RKO (cell line): Measurements from ENCODE around the gene RPIA.

Experiments
- DNase-seq: peaks from one replicate; pipeline ENCODE4 v3.0.0-alpha.2; 2016; ENCODE audit warnings: low spot score

RPIA gene

DNA sequence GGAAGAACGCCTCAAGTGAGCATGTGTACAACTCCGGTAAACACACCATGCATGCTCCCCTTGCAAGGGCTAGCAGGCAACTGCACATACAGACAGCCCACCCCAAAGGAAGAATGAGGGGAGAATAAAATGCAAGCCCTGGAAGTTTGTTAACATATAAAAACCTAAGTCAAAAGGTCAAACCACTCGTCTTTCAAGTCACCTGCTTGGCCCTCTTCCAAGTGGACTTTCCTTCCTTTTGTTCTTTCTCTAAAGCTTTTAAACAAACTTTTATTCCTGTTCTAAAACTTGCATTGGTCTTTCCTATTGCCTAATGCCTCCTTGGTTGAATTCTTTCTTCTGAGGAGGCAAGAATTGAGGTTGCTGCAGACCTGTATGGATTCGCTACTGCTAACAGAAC is 5.2 kb upstream of the RPIA start:
- DNase-seq = no peak

DNA sequence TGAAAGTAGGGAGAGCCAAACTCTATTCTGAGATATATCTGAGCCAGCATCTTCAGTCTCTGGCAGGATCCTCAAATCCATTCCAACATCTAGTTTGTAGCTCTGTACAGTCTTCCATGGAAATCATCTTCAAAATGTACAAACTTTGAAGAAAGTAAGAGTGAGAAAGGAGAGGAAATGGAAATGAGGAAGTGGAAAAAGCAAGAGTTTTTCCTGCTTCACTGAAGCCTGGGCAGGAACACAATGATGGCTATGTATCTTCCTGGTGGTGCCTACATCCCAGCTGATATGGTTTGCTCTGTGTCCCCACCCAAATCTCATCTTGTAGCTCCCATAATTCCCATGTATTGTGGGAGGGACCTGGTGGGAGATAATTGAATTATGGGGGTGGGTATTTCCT is 4.1 kb upstream of the RPIA start:
- DNase-seq = no peak

DNA sequence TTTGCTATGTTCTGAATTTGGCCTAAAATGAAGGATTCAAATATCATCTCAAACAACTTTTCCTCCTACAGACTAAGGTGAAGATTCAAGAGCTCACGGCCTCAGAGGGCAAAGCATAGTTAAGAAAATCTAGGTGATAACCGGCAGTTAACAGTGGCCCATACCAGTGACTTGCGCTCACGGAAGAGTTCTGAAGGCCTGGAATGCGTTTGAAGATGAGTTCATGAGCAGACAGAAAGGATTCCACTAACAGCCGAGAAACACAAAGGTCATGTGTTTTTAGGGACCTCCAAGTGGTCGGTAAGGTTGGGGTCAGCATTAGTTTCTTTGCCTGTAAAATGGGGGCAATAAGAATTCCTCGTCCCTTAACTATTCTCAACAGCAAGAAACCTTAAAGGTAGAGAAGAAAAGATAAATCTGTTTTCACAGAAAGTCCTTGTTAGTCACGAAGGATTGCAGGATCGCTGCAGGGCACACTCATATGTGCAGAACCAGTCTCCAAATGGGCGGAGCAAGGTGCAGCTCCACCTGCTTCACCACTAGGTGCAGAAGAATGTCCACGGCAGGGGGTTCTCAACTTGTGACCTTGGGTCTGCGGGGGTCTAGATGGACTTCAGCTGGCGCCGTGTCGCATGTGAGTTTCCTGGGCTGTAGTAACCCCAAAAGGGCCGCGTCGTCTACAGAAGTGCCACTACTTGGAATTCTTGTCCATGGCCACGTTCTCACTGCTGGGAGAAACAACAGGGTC is 708 bp upstream of the RPIA start:
- peak; percentile 59 for DNase-seq

DNA sequence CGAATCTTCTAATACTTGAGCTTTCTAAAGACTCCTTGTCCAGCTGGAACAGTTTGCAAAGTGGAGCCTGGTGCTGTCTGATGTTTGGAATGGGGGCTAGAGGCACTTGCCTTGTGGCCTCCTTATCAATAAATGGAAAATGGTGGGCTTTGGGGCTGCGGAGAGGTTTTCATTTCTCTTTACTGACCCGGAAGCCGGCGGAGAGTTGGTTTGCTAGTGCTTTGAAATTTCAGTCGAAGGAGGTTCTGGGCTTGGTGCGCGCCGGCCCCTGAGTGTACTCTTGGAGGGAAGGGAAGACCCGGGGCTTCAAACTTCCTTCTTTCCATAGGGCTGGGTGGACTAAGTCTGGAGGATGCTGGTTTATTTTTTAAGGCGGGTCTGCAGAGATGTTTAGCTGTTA is 714 bp downstream of the RPIA start:
- DNase-seq = peak; percentile 49

DNA sequence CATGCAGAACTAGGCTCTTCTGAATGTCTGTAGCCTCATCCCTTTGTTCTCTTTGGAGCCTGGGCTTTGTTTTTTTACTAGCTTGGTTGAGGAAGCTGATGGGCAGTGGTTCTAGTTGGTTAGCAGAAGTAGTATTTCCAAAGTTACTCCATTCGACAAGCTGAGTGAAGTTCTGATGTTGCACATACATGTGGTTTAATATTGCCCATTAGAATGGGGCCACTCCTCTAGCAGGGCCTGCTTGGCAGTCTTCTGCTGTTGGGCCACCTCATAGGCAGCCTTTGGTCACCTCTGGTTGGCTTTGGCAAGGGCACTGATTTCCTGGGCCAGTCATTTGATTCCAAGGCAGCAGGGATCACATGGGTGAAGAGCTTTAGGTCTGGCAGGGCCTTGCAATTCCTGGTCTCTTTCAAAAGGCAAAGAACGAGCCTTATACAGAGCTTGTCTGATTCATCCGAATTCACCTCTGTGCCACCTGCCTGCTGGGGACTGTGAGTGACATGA is 2.5 kb downstream of the RPIA start:
- no peak for DNase-seq

DNA sequence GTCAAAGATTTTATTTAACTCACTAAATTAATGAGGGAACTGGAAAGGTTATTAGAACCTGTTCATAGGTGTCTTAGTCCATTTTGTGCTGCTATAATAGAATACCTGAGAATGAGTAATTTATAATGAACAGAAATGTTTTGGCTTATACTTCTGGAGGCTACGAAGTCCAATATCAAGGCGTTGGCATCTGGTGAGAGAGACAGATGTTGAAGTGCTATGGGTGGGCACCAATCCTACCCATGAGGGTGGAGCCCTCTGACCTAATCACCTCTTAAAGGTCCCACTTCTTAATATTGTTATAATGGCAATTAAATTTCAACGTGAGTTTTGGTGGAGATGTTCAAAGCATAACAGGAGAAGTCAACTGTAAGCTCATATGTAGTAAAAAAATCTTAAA is 5.1 kb downstream of the RPIA start:
- no peak for DNase-seq

DNA sequence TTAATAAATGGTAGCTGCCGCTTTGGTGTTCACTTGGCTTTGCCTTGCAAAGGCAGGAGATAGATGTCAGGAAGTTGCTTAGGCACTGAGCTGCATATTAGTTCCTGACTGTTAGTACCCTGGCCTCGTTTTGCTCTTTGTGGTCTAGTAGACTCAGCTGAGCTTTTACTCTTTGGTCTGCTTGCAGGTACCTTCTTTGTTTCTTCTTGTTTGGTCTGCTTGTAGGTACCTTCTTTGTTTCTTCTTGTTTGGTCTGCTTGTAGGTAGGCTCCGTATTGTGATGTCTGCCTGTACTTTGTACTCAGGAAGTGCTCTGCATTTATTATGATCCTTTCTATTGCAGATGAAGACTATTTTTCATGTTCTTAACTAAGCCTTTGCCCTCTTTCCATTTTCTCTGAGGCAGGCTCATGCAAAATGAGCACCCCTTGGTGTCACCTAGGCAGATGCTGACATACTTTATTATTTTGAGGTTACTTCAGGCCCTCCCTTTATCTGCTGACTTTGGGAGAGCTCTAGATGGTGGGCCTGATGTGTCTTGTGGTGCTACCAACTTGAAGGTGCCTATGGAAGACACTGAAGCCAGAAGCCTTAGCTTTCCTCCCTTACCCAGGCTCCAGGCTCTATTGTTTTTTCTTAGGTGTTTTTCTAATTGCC is 6.0 kb downstream of the RPIA start:
- no peak for DNase-seq

DNA sequence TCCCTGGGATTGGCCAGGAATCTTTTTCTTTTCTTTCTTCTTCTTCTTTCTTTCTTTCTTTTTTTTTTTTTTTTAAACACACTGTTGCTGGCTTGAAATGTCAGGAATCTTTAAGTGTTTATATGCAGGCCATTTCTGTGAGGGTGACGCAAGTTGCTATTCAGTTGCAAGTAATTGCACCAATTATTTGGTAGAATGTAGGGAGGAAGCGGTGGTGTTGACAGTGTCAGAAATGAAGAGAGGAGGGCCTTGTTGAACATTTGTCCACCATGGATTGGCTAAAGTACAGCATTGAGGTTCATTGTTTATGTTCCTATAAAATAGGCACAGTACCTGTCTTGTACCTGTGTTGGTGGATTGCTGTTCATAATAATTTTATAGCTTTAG is 6.5 kb downstream of the RPIA start:
- DNase-seq = no peak

DNA sequence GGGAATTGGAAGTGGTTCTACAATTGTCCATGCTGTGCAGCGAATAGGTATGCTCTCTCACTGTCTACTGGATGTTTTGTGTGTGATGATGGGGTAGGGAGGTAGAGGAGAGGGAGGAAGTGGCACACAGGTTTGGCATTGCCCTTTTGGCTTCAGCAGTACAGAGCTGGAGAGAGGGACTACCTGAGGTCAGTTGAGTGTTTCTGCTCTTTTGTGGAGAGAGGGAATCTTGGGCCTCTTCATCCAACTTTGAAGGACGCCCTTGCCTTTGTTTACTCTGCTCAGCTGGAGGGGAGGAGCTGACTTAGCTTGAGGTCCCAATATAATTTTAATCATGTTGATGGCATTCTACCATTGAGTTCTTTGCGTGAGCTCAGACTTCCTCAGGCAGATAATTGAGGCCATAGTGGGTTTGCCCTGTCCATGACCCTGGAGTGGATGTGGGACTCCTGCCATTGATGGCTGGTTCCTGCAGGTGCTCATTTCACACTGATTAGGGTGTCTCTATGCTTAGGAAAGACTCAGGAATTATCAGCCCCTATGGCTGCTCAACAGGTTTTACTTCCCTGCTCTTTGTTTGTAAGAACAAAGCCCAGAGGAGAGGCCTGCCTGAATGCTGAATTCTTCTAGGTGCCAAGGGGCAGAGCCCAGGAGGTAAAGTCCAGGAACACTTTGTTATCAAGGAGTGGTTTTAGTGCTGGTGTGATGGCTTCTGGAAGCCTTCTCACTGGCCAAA is 7.2 kb downstream of the RPIA start:
- no peak for DNase-seq

DNA sequence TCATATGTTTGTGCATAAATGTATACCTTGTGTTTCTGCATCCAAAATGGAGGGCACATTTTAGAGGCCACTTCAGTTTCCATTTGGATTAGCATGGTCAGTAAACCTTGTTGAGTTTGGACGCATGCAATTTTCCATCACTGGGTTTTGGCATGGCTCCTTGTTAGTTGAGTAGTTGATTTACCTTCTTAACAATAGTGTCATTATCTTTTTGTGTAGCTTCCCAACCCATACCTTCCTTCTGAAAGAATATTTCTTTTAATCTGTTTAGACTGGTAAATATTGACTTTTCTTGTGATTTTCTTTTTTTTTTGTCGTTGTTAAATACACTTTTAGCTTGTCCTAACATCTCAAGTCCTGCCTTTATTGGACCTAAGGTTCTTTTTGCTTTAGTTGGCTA is 15.5 kb downstream of the RPIA start:
- no peak for DNase-seq

DNA sequence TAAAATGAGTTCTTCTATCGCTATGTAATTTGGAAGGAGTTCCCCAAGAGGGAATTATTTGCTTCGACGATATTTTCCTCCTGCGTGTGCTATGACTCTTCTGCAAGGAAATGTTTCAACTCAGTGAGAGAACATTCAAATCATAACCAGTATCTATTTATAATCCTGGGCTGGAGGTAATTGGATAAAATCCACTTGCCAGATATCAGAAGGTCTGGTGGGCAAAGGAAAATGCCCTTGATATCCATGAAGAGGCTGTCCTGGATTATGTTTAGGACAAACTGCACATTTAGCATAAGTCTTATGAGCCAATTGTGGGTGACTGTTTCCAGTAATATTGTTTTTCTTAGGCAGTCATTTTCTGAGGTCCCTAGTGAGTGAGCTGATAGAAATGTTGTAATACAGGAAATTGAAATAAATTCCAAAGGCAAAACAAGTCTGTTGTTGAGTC is 17.7 kb downstream of the RPIA start:
- no peak for DNase-seq

DNA sequence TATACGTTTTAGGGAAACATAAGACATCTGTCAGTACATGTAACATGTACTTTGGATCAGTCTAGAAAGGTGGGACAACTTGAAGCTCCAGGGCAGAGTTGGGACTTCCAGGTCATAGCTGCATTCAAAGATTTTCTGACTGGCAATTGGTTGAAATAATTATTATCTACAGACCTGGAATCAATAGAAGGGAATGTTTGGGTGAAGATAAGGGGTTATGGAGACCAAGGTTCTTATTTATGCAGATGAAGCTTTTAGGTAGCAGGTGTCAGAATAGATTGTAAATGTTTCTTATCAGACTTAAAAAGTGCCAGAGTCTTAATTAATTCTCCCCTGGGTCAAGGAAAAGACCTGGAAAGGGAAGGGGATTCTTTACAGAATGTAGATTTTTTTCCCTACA is 19.8 kb downstream of the RPIA start:
- DNase-seq = no peak

DNA sequence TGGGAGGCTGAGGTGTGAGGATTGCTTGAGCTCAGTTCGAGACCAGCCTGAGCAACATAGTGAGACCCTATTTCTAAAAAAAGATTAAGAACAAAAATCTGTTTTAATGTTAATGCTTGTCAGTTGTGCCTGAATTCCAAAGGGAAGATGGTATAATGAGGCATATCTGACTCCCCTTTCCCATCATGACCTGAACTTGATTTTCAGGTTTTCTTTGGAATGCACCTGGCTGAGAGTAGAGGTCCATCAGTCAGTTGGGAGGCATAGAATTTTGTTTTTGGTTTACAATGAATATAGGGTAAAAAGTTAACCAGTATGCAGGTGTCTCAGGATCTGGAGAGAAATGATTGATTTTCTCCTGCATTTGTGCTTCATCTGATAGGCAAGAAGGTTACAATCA is 20.4 kb downstream of the RPIA start:
- DNase-seq = no peak

DNA sequence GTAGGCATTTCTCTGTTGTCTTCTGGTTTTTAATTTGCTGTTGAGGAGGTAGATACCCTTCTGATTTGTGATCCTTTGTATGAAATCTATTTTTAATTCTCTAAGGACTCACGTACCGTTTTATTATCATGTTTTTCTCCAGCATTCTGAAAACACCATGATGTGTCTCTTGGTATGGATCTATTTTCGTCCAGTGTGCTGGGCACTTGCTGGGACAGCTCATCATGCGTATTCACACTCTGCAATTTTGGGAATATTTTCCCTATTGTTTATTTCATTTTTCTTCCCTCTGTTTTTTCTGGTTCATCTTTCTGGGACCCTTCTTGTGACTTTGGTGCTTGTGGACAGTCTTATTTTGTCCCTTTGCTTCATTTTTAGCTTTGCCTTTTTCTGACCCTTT is 21.9 kb downstream of the RPIA start:
- DNase-seq = no peak

DNA sequence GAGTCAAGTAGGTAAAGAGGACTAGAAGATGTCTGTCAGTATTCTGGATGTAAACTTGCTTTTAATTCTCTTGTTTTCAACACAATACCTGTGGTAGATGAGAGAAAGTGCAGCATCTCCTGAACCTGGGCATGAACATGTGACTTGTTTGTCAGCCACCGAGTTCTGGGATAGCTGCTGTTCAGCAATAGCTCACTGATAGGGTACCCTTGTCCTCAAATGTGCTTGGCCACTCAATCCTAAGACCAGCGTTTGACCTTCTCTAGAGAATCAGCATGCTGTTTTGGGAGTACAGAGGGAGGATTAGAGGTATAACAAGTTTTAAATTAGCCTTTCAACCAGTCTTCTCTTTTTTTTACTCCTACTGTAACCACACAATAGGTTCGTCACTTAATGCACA is 23.2 kb downstream of the RPIA start:
- no peak for DNase-seq

DNA sequence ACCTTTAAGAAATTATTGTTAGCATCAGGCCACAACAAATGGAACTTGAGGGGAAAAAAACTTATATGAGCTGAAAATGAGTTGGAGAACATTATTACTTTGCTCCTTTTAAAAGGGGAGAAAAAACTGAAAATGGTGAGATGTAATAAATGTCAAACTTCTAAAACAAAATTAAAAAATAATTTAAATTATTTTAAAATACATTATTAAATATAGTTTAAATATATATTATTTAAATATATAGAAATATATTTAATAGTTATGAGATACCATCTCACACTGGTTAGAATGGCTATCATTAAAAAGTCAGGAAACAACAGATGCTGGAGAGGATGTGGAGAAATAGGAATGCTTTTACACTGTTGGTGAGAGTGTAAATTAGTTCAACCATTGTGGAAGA is 28.9 kb downstream of the RPIA start:
- no peak for DNase-seq

DNA sequence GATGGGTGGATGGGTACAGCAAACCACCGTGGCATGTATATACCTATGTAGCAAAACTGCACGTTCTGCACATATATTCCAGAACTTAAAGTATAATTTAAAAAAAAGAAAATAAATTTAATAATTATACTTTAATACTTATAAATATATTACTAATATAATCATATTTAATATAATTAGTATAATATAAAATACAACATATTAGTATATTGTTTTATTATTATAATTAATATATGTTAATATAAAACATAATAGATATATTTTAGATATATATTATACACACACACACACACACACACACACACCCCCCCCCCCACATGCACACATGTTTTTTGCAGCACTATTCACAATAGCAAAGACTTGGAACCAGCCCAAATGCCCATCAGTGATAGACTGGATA is 29.8 kb downstream of the RPIA start:
- no peak for DNase-seq

DNA sequence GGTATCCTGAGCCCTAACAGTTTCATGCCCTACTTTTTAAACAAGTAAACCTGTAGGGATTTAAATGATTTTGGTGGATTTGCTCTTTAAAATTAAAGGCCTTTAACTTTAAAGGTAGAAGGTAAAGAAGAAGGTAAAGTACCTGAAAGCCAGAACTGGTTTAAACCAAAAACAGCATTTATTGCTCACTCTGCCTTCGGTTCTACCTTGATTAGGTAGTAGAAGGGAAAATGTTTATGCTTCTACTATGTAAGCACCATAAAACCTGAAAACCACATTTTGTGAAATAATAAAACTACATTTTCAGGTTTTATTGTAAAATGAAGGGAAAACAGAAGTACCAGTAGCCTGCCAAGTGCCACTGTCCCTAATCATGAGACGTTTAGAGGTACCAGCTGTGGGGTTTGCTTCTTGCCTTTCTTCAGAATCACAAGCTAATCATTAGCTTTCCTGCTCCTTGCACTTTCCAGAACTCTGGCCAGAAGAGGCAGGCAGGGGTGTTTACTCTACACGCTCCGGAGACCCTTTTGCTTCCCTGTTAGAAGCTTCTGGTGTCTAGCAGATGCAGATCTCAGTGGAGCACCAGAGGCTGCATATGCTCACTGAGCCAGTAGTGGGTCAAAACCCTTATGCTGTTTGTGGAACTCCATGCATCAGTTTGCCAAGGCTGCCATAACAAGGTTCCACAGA is 33.3 kb downstream of the RPIA start:
- DNase-seq = no peak

DNA sequence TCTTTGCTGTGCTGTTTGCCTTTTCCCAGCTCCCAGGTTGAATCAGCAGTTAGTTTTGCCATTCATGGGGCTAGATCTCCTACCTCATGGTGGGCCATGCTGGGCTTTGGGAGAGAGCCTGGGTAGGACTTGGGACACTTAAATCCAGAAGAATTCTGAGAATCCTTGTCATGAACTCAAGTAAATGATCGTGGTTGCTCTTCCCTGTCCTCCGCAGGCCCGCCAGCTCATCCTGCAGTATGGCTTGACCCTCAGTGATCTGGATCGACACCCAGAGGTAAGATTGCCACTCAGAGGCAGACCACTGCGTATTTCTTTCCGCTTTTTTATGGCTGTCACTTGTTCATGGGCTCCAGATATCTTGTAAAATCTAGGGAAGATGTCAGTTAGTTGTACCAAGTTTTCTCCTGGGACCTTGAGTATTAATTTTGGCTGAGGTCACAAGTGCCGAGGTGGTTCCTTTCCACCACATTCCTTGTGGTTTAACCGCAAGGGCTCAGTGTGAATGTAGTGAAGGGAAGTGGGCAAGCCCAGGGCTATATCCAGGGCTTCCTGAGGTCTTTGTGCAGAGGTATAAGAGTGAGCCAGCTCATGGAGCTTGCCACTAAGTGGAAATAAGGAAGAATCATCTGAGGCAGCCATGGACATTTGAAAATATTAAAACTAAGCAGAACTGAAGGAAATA is 37.7 kb downstream of the RPIA start:
- no peak for DNase-seq

DNA sequence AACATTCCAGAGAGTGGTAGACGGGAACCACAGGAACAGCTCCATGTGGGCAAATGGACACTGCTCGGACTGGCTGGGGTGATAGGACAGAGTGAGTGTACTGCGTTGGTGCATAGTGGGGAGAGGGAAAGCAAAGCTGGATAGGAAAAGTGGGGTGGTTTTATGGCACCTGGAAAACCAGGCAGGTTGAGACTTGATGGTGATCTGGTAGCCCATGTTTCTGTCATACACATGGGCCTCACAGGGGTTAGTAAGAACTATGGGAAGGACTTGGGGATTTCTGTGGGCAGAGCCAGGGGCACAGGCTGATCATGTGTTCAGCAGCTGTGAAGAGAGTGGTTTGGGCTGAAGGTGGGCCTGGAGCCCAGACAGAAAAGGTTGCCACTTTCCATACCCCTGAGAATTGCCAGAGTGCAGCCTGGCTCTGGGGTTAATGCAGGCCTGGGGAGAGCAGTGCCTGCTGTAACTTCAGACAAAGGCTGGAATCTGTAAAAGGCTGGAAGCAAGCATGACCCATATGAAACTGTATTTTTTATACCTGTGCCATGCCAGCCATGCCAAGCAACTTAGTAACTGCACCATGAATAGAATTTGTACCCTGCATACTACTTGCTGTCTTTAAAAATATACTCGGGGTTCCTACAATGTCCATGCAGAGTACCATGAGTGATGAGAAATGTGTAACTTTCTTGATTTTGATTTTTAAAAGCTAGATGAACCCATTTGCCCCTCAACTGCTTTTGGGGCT is 41.9 kb downstream of the RPIA start:
- DNase-seq = no peak

DNA sequence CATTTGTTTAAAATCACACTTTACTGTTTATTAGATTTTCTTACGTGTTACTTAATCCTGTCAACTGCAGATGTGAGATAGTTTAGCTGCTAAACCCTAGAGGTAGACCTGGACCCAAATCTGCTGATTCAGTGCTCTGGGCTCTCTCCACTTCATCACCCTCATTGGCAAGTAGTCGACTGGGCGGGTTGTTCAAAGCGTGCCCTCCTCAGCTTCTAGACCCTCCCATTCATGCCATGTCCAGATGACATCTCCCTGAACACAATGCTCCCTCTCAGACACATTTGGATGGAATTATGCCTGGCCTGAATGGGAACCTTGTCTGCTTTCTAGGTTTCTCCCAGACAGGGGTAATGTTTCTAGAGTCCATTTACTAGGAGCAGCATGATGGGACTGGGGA is 43.7 kb downstream of the RPIA start:
- DNase-seq = no peak
